ENCODE data around the gene RLF.

Gene RLF

GRCh38 chr1:40281853-40282252 lies 120.7 kb downstream of the RLF start:
- Histone ChIP-seq H3K9ac (ENCODE audit: low read length) (no peak overlapping the region), H3K36me3 (ENCODE audit: insufficient read depth, low read length) (peaks cover 8% of the 10 kb centered on the region), H3K4me1 (ENCODE audit: insufficient read depth, low read length) (peaks cover 7% of the 10 kb centered on the region), H3K9me3 (ENCODE audit: low read length) (no peaks in the 10 kb centered on the region), H3K4me3 (ENCODE audit: low read depth in 1 of 2, low read length in 2 of 2) (no peak overlapping the region), H3K27me3 (ENCODE audit: control insufficient read depth in 1 of 2, insufficient read depth in 2 of 2, low read length in 2 of 2) (no peaks in the 10 kb centered on the region), H3K27ac (ENCODE audit: low read depth, low read length) (no peak overlapping the region)

Measured in muscle layer of colon (tissue), 2 donors.